Endodermal cell (in vitro differentiated cells): Measurements from ENCODE around the gene MRC2. TPM values are rescaled to one million over a fixed set of nuclear protein-coding genes. Genes with fewer than 3 reads are reported as not detected.
"Not testable (repeated sequence)": the region's sequence is repeated elsewhere in the genome, so short reads cannot be mapped to it uniquely, and the experiment has no call there.

Experiments used
- DNase-seq: peaks from one replicate; pipeline ENCODE4 v3.0.0-alpha.2; 2017
- H3K27ac ChIP-seq: 2 replicates; pipeline ENCODE4 v1.5.1; 2013; ENCODE audit warnings: mild to moderate bottlenecking, low read depth, low read length, moderate library complexity
- H3K27me3 ChIP-seq: 2 replicates; pipeline ENCODE4 v1.6.1; 2013; ENCODE audit warnings: mild to moderate bottlenecking, low read length, moderate library complexity; ENCODE audit not compliant: insufficient read depth, control insufficient read depth, poor library complexity, severe bottlenecking
- H3K36me3 ChIP-seq: 2 replicates; pipeline ENCODE4 v1.7.0; 2013; ENCODE audit warnings: mild to moderate bottlenecking, low read length, moderate library complexity; ENCODE audit not compliant: control insufficient read depth, insufficient read depth
- H3K4me1 ChIP-seq: one replicate; pipeline ENCODE4 v1.7.0; 2013; ENCODE audit warnings: low read length; ENCODE audit not compliant: control insufficient read depth, insufficient read depth
- H3K4me3 ChIP-seq: 2 replicates; pipeline ENCODE4 v1.5.1; 2013; ENCODE audit warnings: mild to moderate bottlenecking, low read length, moderate library complexity
- H3K9ac ChIP-seq: 2 replicates; pipeline ENCODE4 v1.6.1; 2013; ENCODE audit warnings: mild to moderate bottlenecking, low read length, moderate library complexity; ENCODE audit not compliant: poor library complexity, severe bottlenecking; ENCODE audit errors: extremely low read depth
- H3K9me3 ChIP-seq: 2 replicates; pipeline ENCODE4 v1.6.1; 2013; ENCODE audit warnings: mild to moderate bottlenecking, low read length, moderate library complexity; ENCODE audit not compliant: control insufficient read depth
- H3K27ac Mint-ChIP-seq: 2 replicates; pipeline ENCODE4 v1.8.0; 2020; ENCODE audit warnings: mixed read lengths
- H3K27me3 Mint-ChIP-seq: 2 replicates; pipeline ENCODE4 v1.8.0; 2021; ENCODE audit warnings: mild to moderate bottlenecking, mixed read lengths; ENCODE audit not compliant: insufficient read depth
- H3K36me3 Mint-ChIP-seq: 2 replicates; pipeline ENCODE4 v1.8.0; 2020; ENCODE audit warnings: low read depth, mixed read lengths
- H3K4me1 Mint-ChIP-seq: 2 replicates; pipeline ENCODE4 v1.8.0; 2020; ENCODE audit warnings: mixed read lengths
- H3K4me3 Mint-ChIP-seq: 2 replicates; pipeline ENCODE4 v1.8.0; 2020; ENCODE audit warnings: mild to moderate bottlenecking, moderate library complexity, mixed read lengths
- H3K9me3 Mint-ChIP-seq: 2 replicates; pipeline ENCODE4 v1.8.0; 2020; ENCODE audit warnings: mild to moderate bottlenecking, mixed read lengths
- CTCF ChIP-seq: fragments of 200-600 bp; sonication (generic); conservative IDR thresholded peaks from 2 replicates; pipeline ENCODE4 v1.5.0; 2021; ENCODE audit warnings: antibody characterized with exemption, mild to moderate bottlenecking
- whole genome bisulfite sequencing, 2 experiments: methylation state at CpG; one replicate each; pipeline versions ENCODE4 v1.1.5 to v1.1.7; 2013; ENCODE audit warnings: missing lambda C conversion rate in 2 of 2, mixed read lengths in 1 of 2; ENCODE audit not compliant: insufficient coverage in 1 of 2, insufficient read length in 1 of 2; 5-methylcytosine and 5-hydroxymethylcytosine counted together
- total RNA-seq, 2 donors: library from RNA; stranded (reverse); fragmentation: NEBNext Ultra II Directional in 1 of 2; extraction: Animal tissue kit (Norgen Biotek cat#: 25700) in 1 of 2; gene quantifications; 2 replicates in 1 of 2; 3 replicates in 1 of 2; pipeline ENCODE4 v1.2.1, GENCODE V29; 2021

MRC2 gene
- total RNA-seq, 2 donors from 2014 or later: 103 to 165 TPM

GRCh38 chr17:62696256-62696655, 68.8 kb downstream of the MRC2 start:
- H3K4me1 Mint-ChIP-seq: peaks cover 12% of the 10 kb centered on the region
- no peak for TF ChIP-seq CTCF
- Histone ChIP-seq H3K27ac (no peak overlapping the region), H3K4me1 (peaks cover 8% of the 10 kb centered on the region), H3K27me3 (no peaks in the 10 kb centered on the region), H3K9ac (no peak overlapping the region), H3K36me3 (peaks cover 2% of the 10 kb centered on the region), H3K9me3 (no peaks in the 10 kb centered on the region), H3K4me3 (no peak overlapping the region)
- peak; percentile 60 for DNase-seq
- no peak overlapping the region for H3K27ac Mint-ChIP-seq
- no peak overlapping the region for H3K4me3 Mint-ChIP-seq
- H3K27me3 Mint-ChIP-seq: no peaks in the 10 kb centered on the region
- 89 to 97% methylated on average over 6 to 10 of the region's 10 CpGs for WGBS, 2 experiments
- peaks cover 4% of the 10 kb centered on the region for H3K36me3 Mint-ChIP-seq
- peaks cover 2% of the 10 kb centered on the region for H3K9me3 Mint-ChIP-seq

GRCh38 chr17:62696726-62697490, 69.4 kb downstream of the MRC2 start:
- no peak overlapping the region for H3K4me3 Mint-ChIP-seq

DNA sequence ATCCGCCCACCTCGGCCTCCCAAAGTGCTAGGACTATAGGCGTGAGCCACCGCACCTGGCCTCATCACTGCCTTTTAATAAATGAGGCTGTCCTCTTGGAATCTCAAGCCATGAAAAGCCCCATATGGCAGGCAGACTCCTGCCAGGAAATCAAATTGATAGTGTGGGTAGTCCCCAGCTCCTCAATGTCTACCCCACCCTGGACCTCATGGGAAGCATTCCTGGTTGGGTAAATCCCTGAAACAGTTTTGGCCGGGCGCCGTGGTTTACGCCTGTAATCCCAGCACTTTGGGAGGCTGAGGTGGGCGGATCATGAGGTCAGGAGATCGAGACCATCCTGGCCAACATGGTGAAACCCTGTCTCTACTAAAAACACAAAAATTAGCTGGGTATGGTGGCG, 71.0 kb downstream of the MRC2 start:
- H3K9ac ChIP-seq, H3K4me3 Mint-ChIP-seq, H3K9me3 ChIP-seq, H3K4me3 ChIP-seq, H3K27ac ChIP-seq, H3K4me1 ChIP-seq, H3K36me3 ChIP-seq, H3K36me3 Mint-ChIP-seq, H3K27me3 ChIP-seq, H3K27ac Mint-ChIP-seq, H3K9me3 Mint-ChIP-seq: not testable (repeated sequence)
- 93% methylated on average over 8 to 11 of the region's 11 CpGs for WGBS, 2 experiments
- DNase-seq: peak; percentile 46
- Mint-ChIP-seq H3K4me1 (peaks cover 11% of the 10 kb centered on the region), H3K27me3 (peaks cover 17% of the 10 kb centered on the region)

More at GRCh38 chr17:62696726-62697490, 69.4 kb downstream of the MRC2 start:
- no peak overlapping the region for H3K9ac ChIP-seq
- no peak overlapping the region for H3K27ac ChIP-seq
- H3K27me3 Mint-ChIP-seq: peaks cover 4% of the 10 kb centered on the region
- H3K27ac Mint-ChIP-seq: no peak overlapping the region
- no peaks in the 10 kb centered on the region for H3K36me3 ChIP-seq
- peaks cover 12% of the 10 kb centered on the region for H3K4me1 Mint-ChIP-seq
- no peak overlapping the region for H3K4me3 ChIP-seq
- peak; percentile 69 for DNase-seq
- peaks cover 1% of the 10 kb centered on the region for H3K36me3 Mint-ChIP-seq
- no peaks in the 10 kb centered on the region for H3K9me3 ChIP-seq
- no peak for TF ChIP-seq CTCF
- peaks cover 8% of the 10 kb centered on the region for H3K4me1 ChIP-seq
- 90 to 93% methylated on average over 18 to 27 of the region's 27 CpGs for WGBS, 2 experiments
- H3K9me3 Mint-ChIP-seq: peaks cover 2% of the 10 kb centered on the region
- H3K27me3 ChIP-seq: no peaks in the 10 kb centered on the region
